H1 (cell line): Measurements from ENCODE around the gene SNAP47. TPM values are rescaled to one million over a fixed set of nuclear protein-coding genes. Genes with fewer than 3 reads are reported as not detected.

ENCODE experiments used
- CEBPB ChIP-seq: IDR thresholded peaks from 2 replicates; pipeline ENCODE4 v1.6.1; 2012; ENCODE audit warnings: low read depth, low read length
- CHD1 ChIP-seq: IDR thresholded peaks from 2 replicates; pipeline ENCODE4 v1.6.1; 2012; ENCODE audit warnings: low read depth, low read length, improper control_type of control experiment
- CREB1 ChIP-seq: IDR thresholded peaks from 2 replicates; pipeline ENCODE4 v1.6.1; 2012; ENCODE audit warnings: inconsistent platforms
- JUND ChIP-seq: IDR thresholded peaks from 2 replicates; pipeline ENCODE4 v1.6.1; 2011; ENCODE audit warnings: mild to moderate bottlenecking, improper control_type of control experiment, low read length
- KDM4A ChIP-seq: IDR thresholded peaks from one replicate; pipeline ENCODE4 v1.7.1; 2012; ENCODE audit warnings: low read depth, mild to moderate bottlenecking, moderate library complexity, low read length, inconsistent platforms; ENCODE audit not compliant: severe bottlenecking
- RNF2 ChIP-seq: fragments of 200-900, 300-1000 bp; sonication (generic); IDR thresholded peaks from 2 replicates; pipeline ENCODE4 v1.7.1; 2016; ENCODE audit warnings: borderline replicate concordance, low read depth, mild to moderate bottlenecking, antibody characterized with exemption, low read length; ENCODE audit not compliant: poor library complexity, severe bottlenecking; ENCODE audit errors: missing control alignments
- SAP30 ChIP-seq: fragments of 300-600 bp; sonication (generic); IDR thresholded peaks from 2 replicates; pipeline ENCODE4 v1.7.1; 2012; ENCODE audit warnings: low read length, moderate library complexity, mild to moderate bottlenecking, inconsistent platforms; ENCODE audit not compliant: insufficient read depth, insufficient replicate concordance
- SIN3A ChIP-seq, 2 experiments: IDR thresholded peaks in 1 of 2; conservative IDR thresholded peaks in 1 of 2; 2 replicates each; pipeline ENCODE4 v1.6.1; 2011 to 2012; ENCODE audit warnings: low read length in 2 of 2, improper control_type of control experiment in 1 of 2, low read depth in 1 of 2, mild to moderate bottlenecking in 1 of 2
- TAF1 ChIP-seq: IDR thresholded peaks from 2 replicates; pipeline ENCODE4 v1.6.1; 2011; ENCODE audit warnings: mild to moderate bottlenecking, low read depth, low read length
- TEAD4 ChIP-seq: IDR thresholded peaks from 2 replicates; pipeline ENCODE4 v1.6.1; 2012; ENCODE audit warnings: low read depth, low read length, inconsistent platforms, mixed read lengths
- polyA plus RNA-seq, 7 experiments: library from polyadenylated mRNA; depleted of rRNA in 3 of 7; stranded (reverse) in 5 of 7; unstranded in 2 of 7; fragments of >200 nt in 5 of 7; fragments of 200-250 nt in 2 of 7; gene quantifications; 1 replicate in 5 of 7; 2 replicates in 1 of 7; 4 replicates in 1 of 7; pipeline versions ENCODE4 v1.2.1 to v1.2.3, GENCODE V29; 2011 to 2013; ENCODE audit warnings: missing spikeins in 2 of 7, mixed read lengths in 2 of 7
- total RNA-seq: library from RNA; stranded (reverse); fragmentation: NEBNext Ultra II Directional; extraction: Animal tissue kit (Norgen Biotek cat#: 25700); gene quantifications from 2 replicates; pipeline ENCODE4 v1.2.1, GENCODE V29; 2021
- TF ChIP-seq, protein P1 (sequence below): fragments of 300-600 bp; sonication (generic); IDR thresholded peaks from 2 replicates; pipeline ENCODE4 v1.7.1; 2012; ENCODE audit warnings: low read length, moderate library complexity, mild to moderate bottlenecking, inconsistent platforms; ENCODE audit not compliant: insufficient replicate concordance

Gene SNAP47
- total and polyA plus RNA-seq, 2 of the 8 experiments (the other 6 are each of a cell fraction or from before 2014, with no cell fraction given), result 37.6 to 42.2 TPM

GRCh38 chr1:227776331-227776771 lies 41.1 kb downstream of the SNAP47 start (continued):
- TF ChIP-seq, protein P1, sequence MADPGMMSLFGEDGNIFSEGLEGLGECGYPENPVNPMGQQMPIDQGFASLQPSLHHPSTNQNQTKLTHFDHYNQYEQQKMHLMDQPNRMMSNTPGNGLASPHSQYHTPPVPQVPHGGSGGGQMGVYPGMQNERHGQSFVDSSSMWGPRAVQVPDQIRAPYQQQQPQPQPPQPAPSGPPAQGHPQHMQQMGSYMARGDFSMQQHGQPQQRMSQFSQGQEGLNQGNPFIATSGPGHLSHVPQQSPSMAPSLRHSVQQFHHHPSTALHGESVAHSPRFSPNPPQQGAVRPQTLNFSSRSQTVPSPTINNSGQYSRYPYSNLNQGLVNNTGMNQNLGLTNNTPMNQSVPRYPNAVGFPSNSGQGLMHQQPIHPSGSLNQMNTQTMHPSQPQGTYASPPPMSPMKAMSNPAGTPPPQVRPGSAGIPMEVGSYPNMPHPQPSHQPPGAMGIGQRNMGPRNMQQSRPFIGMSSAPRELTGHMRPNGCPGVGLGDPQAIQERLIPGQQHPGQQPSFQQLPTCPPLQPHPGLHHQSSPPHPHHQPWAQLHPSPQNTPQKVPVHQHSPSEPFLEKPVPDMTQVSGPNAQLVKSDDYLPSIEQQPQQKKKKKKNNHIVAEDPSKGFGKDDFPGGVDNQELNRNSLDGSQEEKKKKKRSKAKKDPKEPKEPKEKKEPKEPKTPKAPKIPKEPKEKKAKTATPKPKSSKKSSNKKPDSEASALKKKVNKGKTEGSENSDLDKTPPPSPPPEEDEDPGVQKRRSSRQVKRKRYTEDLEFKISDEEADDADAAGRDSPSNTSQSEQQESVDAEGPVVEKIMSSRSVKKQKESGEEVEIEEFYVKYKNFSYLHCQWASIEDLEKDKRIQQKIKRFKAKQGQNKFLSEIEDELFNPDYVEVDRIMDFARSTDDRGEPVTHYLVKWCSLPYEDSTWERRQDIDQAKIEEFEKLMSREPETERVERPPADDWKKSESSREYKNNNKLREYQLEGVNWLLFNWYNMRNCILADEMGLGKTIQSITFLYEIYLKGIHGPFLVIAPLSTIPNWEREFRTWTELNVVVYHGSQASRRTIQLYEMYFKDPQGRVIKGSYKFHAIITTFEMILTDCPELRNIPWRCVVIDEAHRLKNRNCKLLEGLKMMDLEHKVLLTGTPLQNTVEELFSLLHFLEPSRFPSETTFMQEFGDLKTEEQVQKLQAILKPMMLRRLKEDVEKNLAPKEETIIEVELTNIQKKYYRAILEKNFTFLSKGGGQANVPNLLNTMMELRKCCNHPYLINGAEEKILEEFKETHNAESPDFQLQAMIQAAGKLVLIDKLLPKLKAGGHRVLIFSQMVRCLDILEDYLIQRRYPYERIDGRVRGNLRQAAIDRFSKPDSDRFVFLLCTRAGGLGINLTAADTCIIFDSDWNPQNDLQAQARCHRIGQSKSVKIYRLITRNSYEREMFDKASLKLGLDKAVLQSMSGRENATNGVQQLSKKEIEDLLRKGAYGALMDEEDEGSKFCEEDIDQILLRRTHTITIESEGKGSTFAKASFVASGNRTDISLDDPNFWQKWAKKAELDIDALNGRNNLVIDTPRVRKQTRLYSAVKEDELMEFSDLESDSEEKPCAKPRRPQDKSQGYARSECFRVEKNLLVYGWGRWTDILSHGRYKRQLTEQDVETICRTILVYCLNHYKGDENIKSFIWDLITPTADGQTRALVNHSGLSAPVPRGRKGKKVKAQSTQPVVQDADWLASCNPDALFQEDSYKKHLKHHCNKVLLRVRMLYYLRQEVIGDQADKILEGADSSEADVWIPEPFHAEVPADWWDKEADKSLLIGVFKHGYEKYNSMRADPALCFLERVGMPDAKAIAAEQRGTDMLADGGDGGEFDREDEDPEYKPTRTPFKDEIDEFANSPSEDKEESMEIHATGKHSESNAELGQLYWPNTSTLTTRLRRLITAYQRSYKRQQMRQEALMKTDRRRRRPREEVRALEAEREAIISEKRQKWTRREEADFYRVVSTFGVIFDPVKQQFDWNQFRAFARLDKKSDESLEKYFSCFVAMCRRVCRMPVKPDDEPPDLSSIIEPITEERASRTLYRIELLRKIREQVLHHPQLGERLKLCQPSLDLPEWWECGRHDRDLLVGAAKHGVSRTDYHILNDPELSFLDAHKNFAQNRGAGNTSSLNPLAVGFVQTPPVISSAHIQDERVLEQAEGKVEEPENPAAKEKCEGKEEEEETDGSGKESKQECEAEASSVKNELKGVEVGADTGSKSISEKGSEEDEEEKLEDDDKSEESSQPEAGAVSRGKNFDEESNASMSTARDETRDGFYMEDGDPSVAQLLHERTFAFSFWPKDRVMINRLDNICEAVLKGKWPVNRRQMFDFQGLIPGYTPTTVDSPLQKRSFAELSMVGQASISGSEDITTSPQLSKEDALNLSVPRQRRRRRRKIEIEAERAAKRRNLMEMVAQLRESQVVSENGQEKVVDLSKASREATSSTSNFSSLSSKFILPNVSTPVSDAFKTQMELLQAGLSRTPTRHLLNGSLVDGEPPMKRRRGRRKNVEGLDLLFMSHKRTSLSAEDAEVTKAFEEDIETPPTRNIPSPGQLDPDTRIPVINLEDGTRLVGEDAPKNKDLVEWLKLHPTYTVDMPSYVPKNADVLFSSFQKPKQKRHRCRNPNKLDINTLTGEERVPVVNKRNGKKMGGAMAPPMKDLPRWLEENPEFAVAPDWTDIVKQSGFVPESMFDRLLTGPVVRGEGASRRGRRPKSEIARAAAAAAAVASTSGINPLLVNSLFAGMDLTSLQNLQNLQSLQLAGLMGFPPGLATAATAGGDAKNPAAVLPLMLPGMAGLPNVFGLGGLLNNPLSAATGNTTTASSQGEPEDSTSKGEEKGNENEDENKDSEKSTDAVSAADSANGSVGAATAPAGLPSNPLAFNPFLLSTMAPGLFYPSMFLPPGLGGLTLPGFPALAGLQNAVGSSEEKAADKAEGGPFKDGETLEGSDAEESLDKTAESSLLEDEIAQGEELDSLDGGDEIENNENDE, result no peak
- no peak for TF ChIP-seq CEBPB
- TF ChIP-seq KDM4A, result no peak
- TF ChIP-seq CREB1, result no peak
- TF ChIP-seq TEAD4, result no peak
- no peak for TF ChIP-seq JUND
- TF ChIP-seq RNF2, result no peak
- TF ChIP-seq TAF1, result no peak
- TF ChIP-seq SAP30, result no peak
- TF ChIP-seq CHD1, result no peak
- TF ChIP-seq SIN3A (conservative IDR thresholded peaks at IDR 0.05 in 1 of 2, IDR thresholded peaks at IDR 0.05 in 1 of 2; ENCODE audit: low read depth in 1 of 2, low read length in 2 of 2), result no peak
